PC-9 (cell line): ENCODE data around the gene KIAA1671. TPM values are rescaled to one million over a fixed set of nuclear protein-coding genes. Genes with fewer than 3 reads are reported as not detected.

Experiments
- BruUV-seq: library from RNA; stranded (reverse); fragments of 400-500 nt; replicated peaks from 2 replicates; lab custom pipeline; 2021; lab: Mats Ljungman, UMichigan
- CTCF ChIA-PET: fragments of 300-600 bp; sonication (Branson Sonifier 250); formaldehyde crosslinking; loops from one replicate; lab custom pipeline; 2022; ENCODE audit warnings: antibody characterized with exemption; lab: Charles Lee
- POLR2A ChIA-PET: fragments of 300-600 bp; sonication (Branson Sonifier 250); formaldehyde crosslinking; loops from one replicate; lab custom pipeline; 2022; ENCODE audit warnings: antibody characterized with exemption; ENCODE audit not compliant: unreplicated experiment; lab: Charles Lee
- DNase-seq, 2 experiments: peaks; one replicate each; pipeline versions ENCODE4 v3.0.0 to v3.0.0-alpha.2; 2015 to 2022; ENCODE audit warnings: mixed read lengths in 1 of 2
- H2AFZ ChIP-seq: fragments of 200-600 bp; sonication (generic); 2 replicates; pipeline ENCODE4 v1.8.1; 2017; ENCODE audit warnings: antibody characterized with exemption
- H3F3A ChIP-seq: fragments of 200-600 bp; sonication (generic); 2 replicates; pipeline ENCODE4 v1.8.1; 2017; ENCODE audit warnings: antibody characterized with exemption, mild to moderate bottlenecking, low read depth; ENCODE audit not compliant: insufficient read depth
- H3K27ac ChIP-seq: fragments of 200-600 bp; sonication (generic); 2 replicates; pipeline ENCODE4 v1.6.1; 2016; ENCODE audit warnings: mixed run types
- H3K27me3 ChIP-seq: fragments of 200-600 bp; sonication (generic); 2 replicates; pipeline ENCODE4 v1.6.1; 2016; ENCODE audit warnings: low read depth, mixed run types; ENCODE audit not compliant: insufficient read depth
- H3K36me3 ChIP-seq: fragments of 200-600 bp; sonication (generic); 2 replicates; pipeline ENCODE4 v1.6.1; 2016; ENCODE audit warnings: low read depth, mixed run types
- H3K4me1 ChIP-seq: fragments of 200-600 bp; sonication (generic); replicated peaks from 2 replicates; pipeline ENCODE4 v1.6.1; 2016; ENCODE audit warnings: mixed run types; ENCODE audit not compliant: insufficient read depth
- H3K4me2 ChIP-seq: fragments of 200-600 bp; sonication (generic); 2 replicates; pipeline ENCODE4 v1.6.1; 2017; ENCODE audit warnings: mixed run types
- H3K4me3 ChIP-seq: fragments of 200-600 bp; sonication (generic); 2 replicates; pipeline ENCODE4 v1.6.1; 2016; ENCODE audit warnings: mixed run types
- H3K79me2 ChIP-seq: fragments of 200-600 bp; sonication (generic); 2 replicates; pipeline ENCODE4 v1.6.1; 2017; ENCODE audit warnings: low read depth, mixed run types
- H3K9me2 ChIP-seq: fragments of 200-600 bp; sonication (generic); 2 replicates; pipeline ENCODE4 v1.8.1; 2017; ENCODE audit warnings: mild to moderate bottlenecking; ENCODE audit not compliant: insufficient read depth
- H3K9me3 ChIP-seq: fragments of 200-600 bp; sonication (generic); 2 replicates; pipeline ENCODE4 v1.8.1; 2016; ENCODE audit warnings: low read depth; ENCODE audit not compliant: insufficient read depth
- H4K20me1 ChIP-seq: fragments of 200-600 bp; sonication (generic); 2 replicates; pipeline ENCODE4 v1.8.1; 2017; ENCODE audit not compliant: insufficient read depth
- EZH2 ChIP-seq: fragments of 200-600 bp; sonication (generic); IDR thresholded peaks from 2 replicates; pipeline ENCODE4 v1.8.0; 2017; ENCODE audit warnings: antibody characterized with exemption, low read depth
- intact Hi-C: fragments of 100-400 bp; cut with micrococcal nuclease; formaldehyde crosslinking; loops from one replicate; pipeline ENCODE4 v1.10.0; 2022; ENCODE audit not compliant: unreplicated experiment
- total RNA-seq: library from RNA; stranded (reverse); gene quantifications from 2 replicates; pipeline ENCODE4 v1.2.3, GENCODE V29; 2021
- TF ChIP-seq, protein P1 (sequence below): fragments of 200-600 bp; sonication (generic); conservative IDR thresholded peaks from 2 replicates; pipeline ENCODE4 v1.6.1; 2017; ENCODE audit warnings: mixed run types, antibody characterized with exemption, mild to moderate bottlenecking, moderate library complexity

The KIAA1671 gene
- total RNA-seq, 1 experiment from 2014 or later: 44.3 TPM

DNA sequence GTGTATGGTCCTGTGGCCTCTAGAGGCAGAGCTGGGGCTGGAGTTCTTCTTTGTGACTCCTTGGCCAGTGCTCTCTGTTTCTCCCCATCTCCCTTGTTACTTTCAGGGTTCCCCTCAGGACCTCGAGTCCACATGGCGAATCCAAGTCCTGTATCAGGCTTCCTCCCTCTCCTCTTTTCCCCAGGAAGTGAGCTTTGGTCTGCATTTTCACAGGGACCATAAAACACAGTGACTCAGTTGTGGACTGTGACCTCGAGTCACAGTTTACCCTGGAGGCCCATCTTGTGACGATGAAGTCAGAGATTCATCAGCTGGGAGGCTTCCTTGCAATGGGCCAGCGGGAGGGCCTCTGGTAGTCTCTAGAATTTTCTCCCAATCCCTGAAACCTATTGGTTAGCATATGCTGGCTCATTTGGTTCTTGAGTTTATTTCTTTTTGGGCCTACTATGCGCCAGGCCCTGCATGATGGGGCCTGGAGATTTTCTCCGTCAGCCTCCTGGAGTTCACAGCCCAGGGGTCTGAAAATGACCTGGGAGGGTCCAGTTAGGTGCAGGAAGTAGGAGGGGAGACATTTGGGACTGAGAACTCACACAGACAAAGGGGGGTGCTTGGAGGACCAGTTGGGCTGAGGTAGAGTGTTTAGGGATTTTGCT, 100.8 kb downstream of the KIAA1671 start:
- peaks cover 13% of the 10 kb centered on the region; the same call in 1 of the 2 replicates for H3K9me3 ChIP-seq
- H3F3A ChIP-seq: peaks cover 19% of the 10 kb centered on the region; the same call in 1 of the 2 replicates
- TF ChIP-seq, protein P1, sequence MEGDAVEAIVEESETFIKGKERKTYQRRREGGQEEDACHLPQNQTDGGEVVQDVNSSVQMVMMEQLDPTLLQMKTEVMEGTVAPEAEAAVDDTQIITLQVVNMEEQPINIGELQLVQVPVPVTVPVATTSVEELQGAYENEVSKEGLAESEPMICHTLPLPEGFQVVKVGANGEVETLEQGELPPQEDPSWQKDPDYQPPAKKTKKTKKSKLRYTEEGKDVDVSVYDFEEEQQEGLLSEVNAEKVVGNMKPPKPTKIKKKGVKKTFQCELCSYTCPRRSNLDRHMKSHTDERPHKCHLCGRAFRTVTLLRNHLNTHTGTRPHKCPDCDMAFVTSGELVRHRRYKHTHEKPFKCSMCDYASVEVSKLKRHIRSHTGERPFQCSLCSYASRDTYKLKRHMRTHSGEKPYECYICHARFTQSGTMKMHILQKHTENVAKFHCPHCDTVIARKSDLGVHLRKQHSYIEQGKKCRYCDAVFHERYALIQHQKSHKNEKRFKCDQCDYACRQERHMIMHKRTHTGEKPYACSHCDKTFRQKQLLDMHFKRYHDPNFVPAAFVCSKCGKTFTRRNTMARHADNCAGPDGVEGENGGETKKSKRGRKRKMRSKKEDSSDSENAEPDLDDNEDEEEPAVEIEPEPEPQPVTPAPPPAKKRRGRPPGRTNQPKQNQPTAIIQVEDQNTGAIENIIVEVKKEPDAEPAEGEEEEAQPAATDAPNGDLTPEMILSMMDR: no peak
- TF ChIP-seq EZH2: no peak
- H4K20me1 ChIP-seq: peaks cover 5% of the 10 kb centered on the region
- H2AFZ ChIP-seq: no peak overlapping the region
- no peaks in the 10 kb centered on the region for H3K9me2 ChIP-seq
- peaks cover 13% of the 10 kb centered on the region for H3K36me3 ChIP-seq
- no peak for DNase-seq
- H3K4me2 ChIP-seq: no peak overlapping the region
- no peaks in the 10 kb centered on the region for H3K79me2 ChIP-seq
- no peaks in the 10 kb centered on the region for H3K27me3 ChIP-seq
- no TSS peak for BruUV-seq
- CTCF ChIA-PET: no interaction called here
- H3K27ac ChIP-seq: no peak overlapping the region
- POLR2A ChIA-PET: no interaction called here
- H3K4me1 ChIP-seq: no peaks in the 10 kb centered on the region
- intact Hi-C loops: no loop called here
- no peak overlapping the region for H3K4me3 ChIP-seq

DNA sequence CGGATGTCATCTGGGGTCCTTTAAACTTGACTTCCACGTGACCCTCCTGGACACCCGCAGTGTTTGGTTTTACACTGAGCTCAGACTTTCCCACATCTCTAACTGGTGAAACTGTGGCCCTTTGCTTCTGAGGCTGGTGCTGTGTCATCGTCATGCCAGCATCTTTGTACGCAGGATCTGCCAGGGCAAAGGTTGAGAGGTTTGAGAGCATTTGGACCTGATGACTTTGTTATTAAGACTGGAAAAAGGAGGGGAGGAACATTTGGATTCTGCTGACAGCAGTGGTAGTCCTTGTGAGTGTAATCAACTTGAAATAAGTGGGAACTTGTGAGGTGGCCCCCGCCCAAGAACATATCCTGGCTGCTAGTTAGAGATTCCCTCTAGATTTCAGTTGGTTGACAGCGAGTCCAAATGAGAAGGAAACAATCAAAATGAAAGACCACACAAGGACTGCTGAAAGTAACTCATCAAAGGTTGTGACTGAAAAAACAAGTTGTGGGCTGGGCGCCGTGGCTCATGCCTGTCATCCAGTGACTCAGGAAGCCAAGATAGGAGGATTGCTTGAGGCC, 102.5 kb downstream of the KIAA1671 start:
- no peak for TF ChIP-seq EZH2
- TF ChIP-seq, protein P1: no peak
- H3K27ac ChIP-seq: no peak overlapping the region
- H2AFZ ChIP-seq: no peak overlapping the region
- intact Hi-C loops: no loop called here
- no peak for DNase-seq
- H3K4me3 ChIP-seq: no peak overlapping the region
- no peak overlapping the region for H3K4me2 ChIP-seq
- H4K20me1 ChIP-seq: peaks cover 8% of the 10 kb centered on the region
- H3K9me2 ChIP-seq: no peaks in the 10 kb centered on the region
- H3K27me3 ChIP-seq: no peaks in the 10 kb centered on the region
- H3K9me3 ChIP-seq: peaks cover 12% of the 10 kb centered on the region; the same call in 1 of the 2 replicates
- CTCF ChIA-PET: interaction anchor here (0.6 to 0.7 kb wide), 2 partner anchors 113 to 198 kb away, joined by 3 to 8 read pairs; no protein-coding TSS in a partner anchor
- no TSS peak for BruUV-seq
- peaks cover 10% of the 10 kb centered on the region for H3K36me3 ChIP-seq
- H3K4me1 ChIP-seq: no peaks in the 10 kb centered on the region
- POLR2A ChIA-PET: no interaction called here
- no peaks in the 10 kb centered on the region for H3K79me2 ChIP-seq
- peaks cover 17% of the 10 kb centered on the region; the same call in 1 of the 2 replicates for H3F3A ChIP-seq

DNA sequence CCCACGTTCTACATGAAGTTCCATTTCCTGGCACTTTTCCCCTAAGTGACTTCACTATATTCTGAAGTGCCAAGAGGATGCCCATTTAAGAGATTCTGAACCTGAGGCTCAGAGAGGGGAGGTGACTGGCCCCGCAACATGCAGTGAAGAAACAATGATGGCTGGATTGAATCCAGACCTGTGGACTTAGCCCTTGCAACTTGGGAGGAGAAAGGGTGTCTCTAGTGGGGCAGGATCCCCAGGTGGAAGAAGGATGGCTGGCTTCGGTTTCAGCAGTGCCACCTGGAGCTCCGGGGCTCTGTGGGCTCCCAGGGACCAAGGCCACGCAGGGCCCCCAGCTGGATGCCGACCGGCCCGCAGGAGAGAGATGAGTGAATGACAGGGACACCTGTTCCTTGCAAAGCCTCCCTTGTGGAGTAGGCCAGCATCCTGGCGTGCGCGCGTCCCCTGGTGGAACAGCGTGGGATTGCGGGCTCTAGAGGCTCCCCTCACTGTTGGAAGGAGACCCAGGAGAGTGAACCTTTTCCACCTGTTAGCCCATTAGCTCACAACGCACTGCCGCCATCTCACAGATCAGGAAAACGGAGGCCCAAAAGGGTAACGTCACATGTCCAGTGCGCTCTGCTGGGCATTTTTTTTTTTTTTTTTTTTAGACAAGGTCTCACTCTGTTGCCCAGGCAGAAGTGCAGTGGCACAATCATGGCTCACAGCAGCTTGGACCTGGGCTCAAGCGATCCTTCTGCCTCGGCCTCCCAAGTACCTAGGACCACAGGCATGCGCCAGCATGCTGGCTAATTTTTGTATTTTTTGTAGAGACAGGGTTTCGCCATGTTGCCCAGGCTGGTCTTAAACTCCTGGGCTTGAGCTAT, 104.7 kb downstream of the KIAA1671 start:
- CTCF ChIA-PET: interaction anchor here (0.5 to 0.7 kb wide), 4 partner anchors 27 to 295 kb away, joined by 4 to 8 read pairs (median 5); no protein-coding TSS in a partner anchor
- Histone ChIP-seq H3K79me2 (no peaks in the 10 kb centered on the region), H2AFZ (no peak overlapping the region), H3K4me2 (no peak overlapping the region), H4K20me1 (peaks cover 8% of the 10 kb centered on the region), H3K4me3 (no peak overlapping the region), H3F3A (peaks cover 17% of the 10 kb centered on the region; the same call in 1 of the 2 replicates), H3K9me2 (no peaks in the 10 kb centered on the region), H3K9me3 (no peaks in the 10 kb centered on the region), H3K4me1 (no peaks in the 10 kb centered on the region), H3K27ac (no peak overlapping the region), H3K36me3 (no peaks in the 10 kb centered on the region), H3K27me3 (no peaks in the 10 kb centered on the region)
- TF ChIP-seq EZH2: no peak
- TF ChIP-seq, protein P1: peak; percentile 91
- POLR2A ChIA-PET: no interaction called here
- intact Hi-C loops: loop anchor here (1.0 to 2.0 kb wide), 2 partner anchors 119 to 288 kb away; no protein-coding TSS in a partner anchor
- no TSS peak for BruUV-seq
- peak in 1 of 2 experiments; percentile 54 for DNase-seq
